Esophagus squamous epithelium (tissue), 4 donors: Measurements from ENCODE around the gene MYBL2.

Experiments
- CTCF ChIP-seq, 6 experiments: fragments of 450-650 bp in 4 of 6; fragments of 200-600 bp in 2 of 6; sonication (generic) in 2 of 6; IDR thresholded peaks; one replicate each; pipeline ENCODE4 v1.5.1; 2016 to 2019; ENCODE audit warnings: antibody characterized with exemption in 6 of 6, mild to moderate bottlenecking in 4 of 6, moderate library complexity in 4 of 6
- POLR2A ChIP-seq, 4 donors: fragments of 450-650 bp; IDR thresholded peaks; one replicate each; pipeline ENCODE4 v1.6.1; 2017; ENCODE audit warnings: antibody characterized with exemption in 4 of 4, mild to moderate bottlenecking in 4 of 4, moderate library complexity in 3 of 4

GRCh38 chr20:43658723-43659419, 8.0 kb upstream of the MYBL2 start:
- TF ChIP-seq POLR2A (IDR thresholded peaks at IDR 0.05) (no peak), CTCF (IDR thresholded peaks at IDR 0.05) (peak in 1 of 6 experiments; percentile 6)
